NCI-H128 (cell line): ENCODE results near the gene KIAA0930.
"Not testable (repeated sequence)": the region's sequence is repeated elsewhere in the genome, so short reads cannot be mapped to it uniquely, and the experiment has no call there.

Experiments
- DNase-seq: peaks from one replicate; lab custom pipeline; 2025; ENCODE audit not compliant: unreplicated experiment; lab: John Stamatoyannopoulos, UW

Gene KIAA0930

DNA sequence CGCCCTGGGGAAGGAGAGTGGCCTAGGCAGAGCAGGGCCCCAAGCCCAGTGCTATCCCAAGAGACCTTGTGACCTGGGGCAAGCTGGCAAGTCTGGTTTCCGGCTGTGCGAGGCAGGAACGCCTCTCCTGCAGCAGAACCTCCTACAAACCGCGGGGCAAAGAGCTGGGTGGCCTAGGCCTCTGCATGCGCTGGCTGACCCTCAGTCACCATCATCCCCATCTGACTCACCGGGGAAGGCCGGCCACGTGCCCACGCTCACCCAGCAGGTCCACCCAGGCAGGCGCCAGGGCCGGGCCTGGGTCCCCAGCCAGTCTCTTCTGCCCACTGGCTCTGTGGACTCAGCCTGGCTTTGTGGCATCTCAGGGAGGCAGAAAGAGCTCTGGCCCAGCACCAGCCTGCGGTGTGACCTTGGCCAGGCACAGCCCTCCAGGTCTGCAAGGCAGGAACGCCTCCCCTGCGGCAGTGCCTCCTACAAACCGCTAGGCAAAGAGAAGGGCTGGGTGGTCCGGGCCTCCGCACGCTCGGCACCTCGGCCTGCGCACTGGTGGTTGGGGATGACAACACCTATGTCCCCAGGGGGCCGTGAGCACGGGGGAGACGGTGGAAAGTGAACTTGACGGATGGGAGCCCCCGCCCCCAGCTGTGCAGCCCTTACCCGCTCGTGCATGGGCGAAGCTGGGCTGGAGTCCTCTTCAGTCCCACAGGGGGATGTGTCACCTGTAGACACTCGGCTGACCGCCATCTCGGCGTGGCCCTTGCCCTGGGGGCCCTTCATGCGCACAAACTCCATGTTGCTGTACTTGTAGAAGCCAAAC is 38.2 kb downstream of the KIAA0930 start:
- DNase-seq, result no peak

DNA sequence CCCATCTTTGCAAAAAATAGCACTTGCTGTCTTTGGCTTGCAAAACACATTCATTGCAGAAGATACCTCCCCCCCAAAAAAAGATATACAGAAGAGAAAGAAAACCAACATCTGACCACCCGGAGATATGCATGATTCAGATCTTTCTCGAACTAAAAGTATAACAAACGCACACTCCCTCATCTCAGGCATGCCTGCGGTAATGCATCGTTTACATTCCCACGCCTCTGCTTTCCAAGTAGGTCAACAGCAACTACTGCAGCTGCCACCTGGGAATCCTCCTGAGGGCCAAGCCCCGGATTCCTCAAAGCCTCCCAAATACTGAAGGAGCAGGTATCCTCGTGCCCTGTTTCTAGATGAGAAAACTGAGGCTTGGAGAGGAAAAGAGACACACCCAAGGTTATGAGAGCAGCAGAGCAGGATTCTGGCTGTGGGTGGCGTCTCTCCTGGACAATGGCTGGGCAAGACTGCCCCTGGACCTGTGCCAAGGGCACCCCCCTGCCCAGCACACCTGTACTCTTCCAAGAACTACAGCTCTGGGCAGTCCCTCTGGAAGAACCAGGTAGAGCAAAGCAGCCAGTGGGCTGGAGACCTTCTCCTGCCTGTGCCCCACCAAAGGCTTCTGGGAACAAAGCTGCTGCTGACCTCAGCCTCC is 38.9 kb downstream of the KIAA0930 start:
- no peak for DNase-seq

DNA sequence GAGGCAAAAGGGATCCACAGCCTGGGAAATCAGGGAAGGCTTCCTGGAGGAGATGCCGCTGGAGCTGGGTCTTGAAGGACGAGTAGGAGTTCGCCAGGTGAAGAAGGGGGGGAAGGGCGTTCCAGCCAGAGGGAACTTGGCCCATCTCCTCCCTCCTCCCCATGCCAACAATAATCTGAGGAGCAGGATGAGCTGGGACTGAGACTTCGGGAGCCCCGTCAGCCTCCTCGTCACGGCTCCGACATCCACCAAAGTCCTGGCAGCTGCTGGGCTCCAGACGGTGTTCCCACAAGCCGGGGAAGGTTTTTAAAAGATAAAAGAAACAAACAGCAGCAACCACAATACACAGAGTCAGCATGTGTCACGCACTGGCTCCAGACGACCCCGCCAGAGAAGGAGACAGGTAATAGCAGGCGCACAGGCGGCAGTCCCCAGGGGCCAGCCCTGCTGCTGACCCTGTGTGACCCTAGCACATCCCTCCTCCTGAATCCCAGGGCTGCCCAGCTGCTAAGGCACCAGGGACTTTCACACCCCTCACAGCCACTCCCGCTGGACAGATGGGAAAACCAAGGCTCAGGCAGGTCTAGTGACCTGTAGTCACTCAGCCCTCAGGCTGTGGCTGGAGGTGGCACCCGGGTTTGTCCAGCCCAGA is 39.7 kb downstream of the KIAA0930 start:
- DNase-seq, result no peak

DNA sequence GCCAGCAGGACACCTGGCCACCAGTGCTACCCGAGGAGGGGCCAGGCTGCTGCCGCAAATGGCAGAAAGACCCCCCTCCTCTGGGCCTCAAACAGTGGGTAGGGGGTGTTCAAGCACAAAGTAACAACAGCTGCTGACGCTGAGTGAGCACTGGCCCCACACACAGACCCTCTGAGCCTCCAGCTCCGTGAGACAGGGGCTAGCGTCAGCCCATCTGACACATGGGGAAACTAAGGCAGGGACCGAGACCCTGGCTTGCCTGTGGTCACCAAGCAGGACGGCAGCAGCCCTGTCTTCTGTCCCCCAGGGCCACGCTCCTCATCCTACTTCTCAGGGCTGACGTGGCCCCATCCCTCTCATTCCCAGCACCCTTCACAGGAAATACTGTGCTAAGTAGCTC is 40.5 kb downstream of the KIAA0930 start:
- DNase-seq, result no peak

DNA sequence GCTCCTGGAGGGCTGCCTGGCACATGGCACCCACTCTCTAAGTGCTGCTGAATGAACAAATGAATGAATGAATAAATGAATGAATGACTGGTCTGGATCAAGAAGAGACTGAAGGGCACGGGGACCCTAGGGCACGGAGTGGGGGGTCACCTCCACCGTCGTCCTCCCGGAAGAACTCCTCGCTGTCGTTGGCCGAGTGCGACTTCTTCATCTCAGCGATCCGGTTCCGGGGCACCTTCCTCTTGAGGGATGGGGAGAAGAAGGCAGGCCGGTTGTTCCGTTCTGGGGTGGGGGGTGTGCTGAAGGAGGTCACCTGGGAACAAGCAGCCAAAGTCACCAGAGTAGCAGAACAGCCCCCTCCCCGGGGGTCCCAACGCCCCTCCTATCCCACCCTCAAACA is 41.0 kb downstream of the KIAA0930 start:
- no peak for DNase-seq

DNA sequence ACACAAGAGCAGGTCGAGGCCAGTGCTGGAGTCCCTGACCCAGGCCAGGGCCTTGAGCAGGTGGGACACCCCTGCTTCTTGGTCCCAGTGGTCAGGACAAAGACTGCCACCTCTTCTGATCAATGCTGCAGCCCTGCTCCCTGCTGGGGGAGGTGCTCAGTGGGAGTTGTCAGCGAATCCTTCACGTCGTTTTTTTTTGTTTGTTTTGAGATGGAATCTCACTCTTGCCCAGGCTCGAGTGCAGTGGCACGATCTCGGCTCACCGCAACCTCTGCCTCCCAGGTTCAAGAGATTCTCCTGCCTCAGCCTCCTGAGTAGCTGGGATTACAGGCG is 42.3 kb downstream of the KIAA0930 start:
- DNase-seq, result no peak

DNA sequence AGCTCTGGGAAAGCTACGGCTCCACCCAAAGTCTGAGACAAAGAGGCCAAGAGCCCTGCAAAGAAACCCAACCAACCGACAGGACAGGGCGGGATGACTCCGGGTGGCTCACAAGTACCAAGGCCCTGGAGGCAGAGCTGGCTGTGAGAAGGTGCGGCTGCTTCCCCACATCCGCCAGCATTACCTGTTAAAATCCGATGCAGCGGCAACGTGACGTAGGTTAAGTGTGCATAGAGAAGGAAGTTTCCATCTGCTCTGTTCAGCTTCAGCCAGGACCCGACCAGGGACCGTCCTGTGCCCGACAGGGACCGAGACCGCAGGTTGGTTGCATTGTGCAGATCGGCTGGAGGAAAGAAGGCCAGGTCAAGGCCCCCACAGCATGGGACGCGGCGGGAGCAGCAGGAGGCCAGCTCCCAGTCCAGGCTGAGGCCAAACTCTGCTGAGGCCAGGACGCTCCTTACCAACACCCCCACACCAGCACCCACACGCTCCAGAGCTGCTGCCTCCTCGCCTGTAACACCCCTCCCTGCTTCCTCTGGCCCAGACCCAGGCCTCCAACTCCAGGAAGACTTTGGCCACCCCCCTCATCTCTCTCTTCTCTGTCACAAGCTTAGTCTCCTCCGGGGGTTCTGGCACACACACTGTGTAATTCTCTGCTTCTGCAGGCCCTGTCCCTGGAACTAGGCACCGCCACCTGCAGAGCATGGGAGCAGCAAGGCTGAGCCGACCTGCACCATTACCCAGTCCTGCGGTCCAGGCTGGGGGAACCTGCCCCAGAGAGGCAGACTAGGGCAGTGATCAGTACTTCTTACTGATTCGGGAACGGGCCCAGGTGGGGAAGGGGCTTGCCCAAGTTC is 42.9 kb downstream of the KIAA0930 start:
- no peak for DNase-seq

DNA sequence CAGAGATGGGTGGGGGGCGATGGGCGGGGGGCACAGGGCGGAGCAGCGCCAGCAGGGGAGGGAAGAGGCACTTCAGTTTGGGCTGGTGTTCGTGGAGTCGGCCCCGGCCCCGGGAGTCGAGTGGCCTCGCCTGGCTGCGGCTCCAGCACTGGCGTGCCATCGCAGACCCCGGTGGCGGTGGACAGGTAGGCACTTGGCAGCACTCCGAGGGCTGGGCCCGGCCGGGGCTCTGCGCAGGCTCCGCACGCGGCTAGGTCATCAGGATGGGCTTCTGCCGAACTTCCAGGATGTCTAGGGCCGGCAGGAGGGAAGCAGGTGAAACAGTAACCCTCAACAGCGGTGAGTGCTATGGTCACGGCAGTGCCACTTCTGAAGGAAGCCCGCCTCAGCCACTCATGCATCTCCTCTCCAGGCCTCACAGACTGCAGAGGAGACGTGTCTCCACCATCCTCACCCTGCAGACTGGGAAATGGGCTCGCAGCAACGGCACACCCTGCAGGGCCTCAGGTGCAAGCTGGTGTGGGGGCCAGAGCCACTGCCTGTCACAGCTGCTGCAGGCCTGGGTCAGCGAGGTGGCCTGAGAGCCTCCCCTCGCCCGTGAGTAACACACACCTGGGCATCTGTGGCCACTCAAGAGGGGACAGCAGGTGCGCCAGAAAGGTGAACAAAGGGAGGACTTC is 43.6 kb downstream of the KIAA0930 start:
- no peak for DNase-seq

DNA sequence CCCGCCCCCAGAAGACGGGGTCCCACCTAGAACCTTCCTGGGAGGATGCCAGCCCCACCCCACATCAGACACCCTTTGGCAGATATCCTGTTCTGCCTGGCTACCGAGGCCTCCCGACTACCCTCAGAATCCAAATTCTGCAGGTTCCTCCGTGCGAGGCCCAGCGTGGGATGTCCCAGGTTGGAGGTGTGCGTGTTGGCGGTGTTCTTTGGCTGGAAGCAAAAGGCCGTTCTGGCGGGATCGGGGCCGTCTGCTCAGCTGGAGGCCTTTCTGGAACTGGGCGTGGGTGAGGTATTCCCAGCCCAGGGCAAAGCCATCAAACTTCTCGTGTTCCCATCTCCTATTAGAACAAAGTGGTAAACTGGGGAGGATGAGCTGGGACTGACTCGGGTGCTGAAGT is 44.4 kb downstream of the KIAA0930 start:
- DNase-seq, result no peak

DNA sequence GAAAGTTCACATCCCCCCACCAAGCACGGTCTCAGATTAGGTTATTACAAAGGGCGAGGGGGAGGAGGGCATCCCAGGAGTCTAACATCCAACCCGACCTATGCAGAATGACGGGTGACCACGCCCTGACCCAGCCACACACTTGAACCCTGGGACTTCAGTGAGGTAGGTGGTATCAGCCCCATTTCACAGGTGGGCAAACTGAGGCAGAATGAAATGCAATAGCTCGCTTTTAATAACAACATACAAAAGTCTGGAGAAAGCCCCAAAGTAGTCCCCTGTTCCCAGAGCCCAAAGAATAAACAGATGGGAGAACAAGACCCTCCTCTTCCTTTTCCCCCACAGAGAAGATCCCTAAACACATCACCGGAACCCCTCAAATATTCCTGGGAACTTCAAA is 45.1 kb downstream of the KIAA0930 start:
- no peak for DNase-seq

DNA sequence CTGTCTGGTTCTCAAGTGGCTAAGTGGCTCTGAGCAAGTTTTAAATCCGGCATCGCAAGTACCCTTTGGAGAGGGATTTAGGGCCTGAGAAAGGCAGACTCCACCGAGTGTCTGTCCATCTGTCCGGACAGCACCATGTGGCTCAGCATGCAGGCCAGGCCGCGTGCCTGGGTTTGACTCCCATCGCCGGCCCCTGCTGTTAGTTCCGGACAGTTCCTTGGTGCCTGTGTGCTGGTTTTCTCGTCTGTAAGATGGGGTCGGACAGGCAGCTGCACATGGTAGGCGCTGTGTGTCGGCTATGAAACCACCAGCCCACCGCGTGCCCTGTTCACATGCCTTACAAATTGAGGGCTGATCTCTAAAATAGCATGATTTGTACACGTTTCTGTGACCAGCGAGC is 46.0 kb downstream of the KIAA0930 start:
- DNase-seq, result no peak

DNA sequence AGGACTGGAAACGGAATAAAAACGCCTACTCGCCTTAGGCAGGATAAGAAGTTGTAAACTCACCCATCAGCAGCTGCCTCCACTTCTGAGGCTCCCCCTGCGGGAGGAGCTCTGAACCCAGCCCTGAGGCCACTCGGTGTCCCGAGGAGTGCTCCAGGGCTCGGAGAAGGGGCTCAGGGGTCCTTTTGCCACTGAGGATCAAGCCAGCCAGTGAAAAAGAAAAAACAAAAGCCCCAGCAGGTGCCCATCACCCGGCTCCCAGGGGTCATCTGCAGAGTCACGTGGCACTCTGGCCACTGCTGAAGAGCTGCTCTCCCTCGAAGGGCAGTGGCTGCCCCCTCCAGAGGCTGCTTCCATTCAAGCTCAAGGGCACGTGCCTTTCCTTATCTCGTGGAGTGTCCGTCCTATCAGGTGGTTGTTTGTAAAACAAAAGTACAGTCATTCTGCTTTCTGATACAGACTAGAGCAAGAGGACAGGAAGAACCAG is 48.0 kb downstream of the KIAA0930 start:
- no peak for DNase-seq

DNA sequence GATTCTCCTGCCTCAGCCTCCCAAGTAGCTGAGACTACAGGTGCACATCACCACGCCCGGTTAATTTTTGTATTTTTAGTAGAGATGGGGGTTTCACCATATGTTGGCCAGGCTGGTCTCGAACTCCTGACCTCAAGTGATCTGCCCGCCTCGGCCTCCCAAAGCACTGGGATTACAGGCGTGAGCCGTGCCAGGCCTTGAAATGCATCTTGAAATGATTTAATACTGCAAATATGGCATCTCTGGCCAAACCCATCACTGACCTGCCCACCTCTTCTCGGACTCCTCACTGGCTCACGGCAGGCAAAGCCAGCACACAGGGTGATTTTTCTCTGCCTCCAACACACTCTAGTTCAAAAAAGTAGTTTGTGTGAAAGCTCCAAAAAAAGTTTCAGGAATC is 48.9 kb downstream of the KIAA0930 start:
- DNase-seq, result not testable (repeated sequence)

DNA sequence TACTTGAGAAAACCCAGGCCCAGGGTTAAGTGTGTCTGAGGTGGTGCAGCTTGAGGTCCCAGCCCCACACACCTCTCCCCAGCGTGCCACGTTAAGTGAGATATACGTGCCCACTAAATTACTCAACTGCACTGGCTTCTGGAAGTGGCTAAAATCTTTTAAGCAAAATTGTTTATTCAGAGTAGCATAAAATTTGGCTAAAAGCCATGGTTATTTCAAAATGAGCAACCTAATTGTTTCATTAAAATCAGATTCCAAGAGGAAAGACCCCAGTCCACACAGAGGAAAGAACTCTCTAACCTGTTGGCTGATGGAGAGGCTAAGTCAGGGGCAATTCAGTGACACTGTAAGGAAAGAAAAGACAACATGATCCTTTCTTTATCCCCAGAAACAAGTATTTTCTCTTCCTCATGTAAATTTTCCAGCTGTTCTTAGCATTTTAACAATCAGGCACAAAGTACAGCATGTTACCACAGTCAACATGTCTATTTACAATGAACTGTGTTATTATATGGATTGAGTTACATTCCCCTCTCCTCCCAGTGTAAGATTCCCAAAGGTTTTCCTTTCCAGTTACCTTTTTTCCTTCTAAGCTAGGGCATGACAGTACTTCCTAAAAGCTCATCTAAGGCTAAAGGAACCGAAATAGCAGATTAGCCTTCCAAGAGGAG is 50.4 kb downstream of the KIAA0930 start:
- DNase-seq, result no peak

DNA sequence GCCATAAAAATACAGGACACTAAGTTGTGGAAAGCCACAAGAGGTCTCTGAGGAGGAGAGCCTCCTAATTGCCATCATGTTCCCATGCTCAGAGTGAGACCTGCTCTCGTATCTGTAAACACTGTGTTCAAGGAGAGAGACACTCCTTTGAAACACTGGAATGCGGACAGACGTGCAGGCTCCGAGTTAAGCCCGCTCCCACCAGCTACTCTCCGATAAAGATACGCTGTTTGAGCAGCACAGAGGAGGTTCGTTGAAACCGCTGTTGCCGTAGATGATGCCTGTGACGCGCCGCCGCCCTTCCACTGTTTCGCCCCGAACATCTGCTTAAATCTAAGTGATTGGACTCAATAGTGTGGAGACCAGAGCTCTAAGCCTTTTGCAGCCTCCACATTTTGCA is 51.9 kb downstream of the KIAA0930 start:
- no peak for DNase-seq

DNA sequence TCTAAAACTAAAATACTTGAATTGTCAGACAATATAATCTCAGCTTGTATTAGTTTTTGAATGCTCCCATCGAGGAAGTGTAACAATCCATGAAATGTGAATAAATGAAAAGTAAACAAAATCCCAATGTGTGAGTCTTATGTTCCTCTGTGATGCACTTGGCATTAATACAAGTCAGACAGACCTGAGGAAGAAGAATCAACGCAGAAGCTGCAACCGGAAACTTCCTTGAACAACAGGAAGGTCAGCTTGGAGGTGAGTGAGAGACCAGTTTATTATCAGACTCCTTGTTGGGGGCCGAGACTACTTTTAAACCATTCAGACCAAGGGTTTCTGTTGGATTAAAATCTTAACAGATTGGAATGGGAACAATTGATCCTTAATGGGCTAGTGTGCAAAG is 52.8 kb downstream of the KIAA0930 start:
- no peak for DNase-seq

DNA sequence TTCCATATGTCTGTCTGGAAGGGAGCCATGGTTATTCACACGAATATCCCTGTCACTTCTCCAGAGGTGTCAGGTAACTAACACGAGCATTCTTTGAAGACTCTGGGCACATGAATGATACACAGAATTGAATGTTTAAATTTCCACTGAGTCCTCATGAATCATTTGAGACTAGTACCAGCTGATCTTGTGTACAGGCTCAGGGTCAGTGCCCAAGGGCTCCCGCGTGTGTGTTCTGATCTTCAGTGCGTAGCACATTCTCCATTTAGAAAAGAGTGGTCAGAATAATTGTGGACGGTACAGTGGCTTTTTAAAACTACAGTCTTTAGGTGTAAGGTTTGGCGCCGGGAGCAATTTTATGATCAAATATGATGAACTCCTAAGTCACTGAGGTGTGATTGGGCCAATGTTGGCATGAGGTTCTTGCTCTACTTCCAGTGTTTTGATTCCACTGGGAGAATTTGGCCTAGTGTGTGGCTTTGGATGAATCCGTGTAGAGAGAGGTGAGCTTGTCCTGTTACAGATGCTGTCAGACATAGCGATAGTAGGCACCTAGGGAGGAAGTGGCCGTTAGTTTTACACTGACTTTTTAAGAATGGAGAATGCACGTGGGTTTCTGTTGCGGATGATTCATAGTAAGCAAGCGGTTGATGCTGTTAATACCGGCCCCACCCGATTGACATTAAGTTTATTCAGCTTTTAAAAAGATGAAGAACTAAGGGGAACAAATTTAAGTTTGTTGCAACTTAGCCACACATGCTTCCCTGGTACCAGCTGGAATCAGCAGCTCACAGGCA is 54.8 kb downstream of the KIAA0930 start:
- DNase-seq, result no peak

DNA sequence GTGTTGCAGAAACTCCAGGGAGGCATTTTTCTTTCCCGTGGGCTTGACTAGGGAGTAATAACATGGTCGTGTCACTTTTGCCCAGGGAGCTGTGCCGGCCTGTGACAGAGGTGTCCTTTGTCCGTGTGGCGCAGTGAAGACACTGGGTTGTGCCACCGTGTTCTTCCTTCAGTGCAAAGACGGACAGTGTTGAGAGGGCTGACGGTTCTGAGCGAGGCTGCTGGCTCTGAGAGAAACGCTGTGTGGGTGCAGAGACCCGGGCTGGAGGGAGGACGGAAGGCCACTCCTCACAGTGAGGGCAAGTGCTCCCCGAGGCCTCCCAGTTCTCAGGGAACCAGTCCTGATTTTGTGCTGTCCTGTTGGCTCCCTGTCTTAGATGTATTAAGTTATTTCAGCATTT is 56.7 kb downstream of the KIAA0930 start:
- no peak for DNase-seq

DNA sequence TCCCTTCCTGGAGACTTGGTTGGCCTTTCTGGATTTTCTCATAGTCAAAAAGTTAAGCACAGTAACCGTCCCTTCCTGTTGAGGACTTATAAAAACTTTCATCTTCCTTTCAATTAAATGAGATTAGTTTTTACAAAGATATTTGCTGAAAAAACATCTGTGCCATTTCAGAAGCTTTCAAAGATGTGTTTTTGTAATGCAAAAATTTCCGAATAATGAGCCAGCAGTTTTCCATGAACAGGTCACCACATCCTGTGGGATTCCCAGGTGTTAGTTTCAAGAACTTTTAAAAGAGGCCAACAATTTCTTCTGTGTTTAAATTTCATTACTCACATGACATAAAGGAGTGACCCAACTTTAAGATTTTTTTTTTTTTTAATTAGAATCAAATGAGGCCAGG is 58.9 kb downstream of the KIAA0930 start:
- no peak for DNase-seq
